Osteocyte (in vitro differentiated cells): ENCODE measurements around the gene NPSR1. TPM values are rescaled to one million over a fixed set of nuclear protein-coding genes. Genes with fewer than 3 reads are reported as not detected.

ENCODE experiments used
- DNase-seq: peaks from one replicate; pipeline ENCODE4 v3.0.0; 2021; ENCODE audit warnings: mixed read lengths; ENCODE audit not compliant: unreplicated experiment; ENCODE audit errors: extremely low spot score
- H3K27ac Mint-ChIP-seq: one replicate; pipeline ENCODE4 v1.8.0; 2021; ENCODE audit warnings: mild to moderate bottlenecking, mixed read lengths; ENCODE audit not compliant: unreplicated experiment
- H3K27me3 Mint-ChIP-seq: one replicate; pipeline ENCODE4 v1.8.0; 2021; ENCODE audit warnings: mixed read lengths; ENCODE audit not compliant: unreplicated experiment
- H3K36me3 Mint-ChIP-seq: one replicate; pipeline ENCODE4 v1.8.0; 2021; ENCODE audit warnings: mixed read lengths; ENCODE audit not compliant: unreplicated experiment
- H3K4me1 Mint-ChIP-seq: one replicate; pipeline ENCODE4 v1.8.0; 2021; ENCODE audit warnings: mixed read lengths; ENCODE audit not compliant: unreplicated experiment
- H3K4me3 Mint-ChIP-seq: one replicate; pipeline ENCODE4 v1.8.0; 2021; ENCODE audit warnings: mild to moderate bottlenecking, moderate library complexity, mixed read lengths; ENCODE audit not compliant: unreplicated experiment
- H3K9me3 Mint-ChIP-seq: one replicate; pipeline ENCODE4 v1.8.0; 2021; ENCODE audit warnings: mixed read lengths; ENCODE audit not compliant: unreplicated experiment
- total RNA-seq: library from RNA; stranded (reverse); gene quantifications from 2 replicates; pipeline ENCODE4 v1.2.1, GENCODE V29; 2021
- TF ChIP-seq, protein P1 (sequence below): fragments of 200-600 bp; sonication (generic); IDR thresholded peaks from 2 replicates; pipeline ENCODE4 v1.5.0; 2021; ENCODE audit warnings: antibody characterized with exemption, mild to moderate bottlenecking, moderate library complexity

The NPSR1 gene
- total RNA-seq, 1 donor from 2014 or later = not detected

DNA sequence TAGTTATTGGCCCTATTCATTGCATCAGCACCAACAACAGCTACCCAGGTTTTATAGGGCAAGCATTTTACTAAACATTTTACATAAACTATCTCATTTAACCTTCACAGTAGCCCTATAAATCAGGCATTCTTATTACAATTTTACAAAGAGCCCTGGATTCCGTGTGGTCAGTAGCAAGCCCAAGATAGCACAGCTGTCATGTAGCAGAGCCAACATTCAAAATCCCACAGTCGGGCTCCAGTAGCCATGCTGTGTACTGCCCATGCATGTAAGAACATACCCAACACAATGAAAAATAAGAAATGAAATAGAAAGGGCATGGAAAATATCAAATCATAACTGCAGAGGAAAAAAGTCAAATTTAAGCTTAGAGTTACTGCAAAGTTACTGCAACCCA, 102.3 kb downstream of the NPSR1 start:
- Mint-ChIP-seq H3K27me3 (peaks cover 29% of the 10 kb centered on the region), H3K4me3 (no peak overlapping the region), H3K27ac (no peak overlapping the region), H3K36me3 (no peaks in the 10 kb centered on the region), H3K9me3 (no peaks in the 10 kb centered on the region), H3K4me1 (no peaks in the 10 kb centered on the region)
- DNase-seq = no peak
- TF ChIP-seq, protein P1, sequence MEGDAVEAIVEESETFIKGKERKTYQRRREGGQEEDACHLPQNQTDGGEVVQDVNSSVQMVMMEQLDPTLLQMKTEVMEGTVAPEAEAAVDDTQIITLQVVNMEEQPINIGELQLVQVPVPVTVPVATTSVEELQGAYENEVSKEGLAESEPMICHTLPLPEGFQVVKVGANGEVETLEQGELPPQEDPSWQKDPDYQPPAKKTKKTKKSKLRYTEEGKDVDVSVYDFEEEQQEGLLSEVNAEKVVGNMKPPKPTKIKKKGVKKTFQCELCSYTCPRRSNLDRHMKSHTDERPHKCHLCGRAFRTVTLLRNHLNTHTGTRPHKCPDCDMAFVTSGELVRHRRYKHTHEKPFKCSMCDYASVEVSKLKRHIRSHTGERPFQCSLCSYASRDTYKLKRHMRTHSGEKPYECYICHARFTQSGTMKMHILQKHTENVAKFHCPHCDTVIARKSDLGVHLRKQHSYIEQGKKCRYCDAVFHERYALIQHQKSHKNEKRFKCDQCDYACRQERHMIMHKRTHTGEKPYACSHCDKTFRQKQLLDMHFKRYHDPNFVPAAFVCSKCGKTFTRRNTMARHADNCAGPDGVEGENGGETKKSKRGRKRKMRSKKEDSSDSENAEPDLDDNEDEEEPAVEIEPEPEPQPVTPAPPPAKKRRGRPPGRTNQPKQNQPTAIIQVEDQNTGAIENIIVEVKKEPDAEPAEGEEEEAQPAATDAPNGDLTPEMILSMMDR = no peak

DNA sequence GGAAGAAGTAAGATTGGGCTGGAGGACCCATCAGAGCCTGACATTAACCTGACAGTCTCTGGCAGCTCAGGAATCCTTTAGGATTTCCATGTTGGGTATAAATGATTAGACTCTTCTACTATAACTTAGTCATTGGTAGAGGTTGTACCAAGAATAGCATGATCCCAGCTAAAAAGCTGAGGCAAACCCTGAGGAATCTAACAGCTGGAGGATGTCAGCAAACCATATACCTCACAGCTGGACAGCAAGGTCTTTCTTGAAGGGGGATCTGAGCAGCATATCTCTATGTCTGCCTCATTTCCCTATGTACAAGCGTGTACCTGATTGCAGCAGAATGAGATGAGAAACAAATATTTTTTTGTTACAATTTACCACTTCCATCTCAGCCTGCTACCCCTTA, 103.2 kb downstream of the NPSR1 start:
- no peaks in the 10 kb centered on the region for H3K4me1 Mint-ChIP-seq
- no peaks in the 10 kb centered on the region for H3K36me3 Mint-ChIP-seq
- no peak for DNase-seq
- H3K4me3 Mint-ChIP-seq = no peak overlapping the region
- H3K27me3 Mint-ChIP-seq = peaks cover 29% of the 10 kb centered on the region
- no peak overlapping the region for H3K27ac Mint-ChIP-seq
- H3K9me3 Mint-ChIP-seq = no peaks in the 10 kb centered on the region
- TF ChIP-seq, protein P1 = no peak

GRCh38 chr7:34761627-34762026, 103.6 kb downstream of the NPSR1 start:
- Mint-ChIP-seq H3K27ac (no peak overlapping the region), H3K4me1 (no peaks in the 10 kb centered on the region), H3K4me3 (no peak overlapping the region), H3K36me3 (no peaks in the 10 kb centered on the region), H3K9me3 (no peaks in the 10 kb centered on the region), H3K27me3 (peaks cover 29% of the 10 kb centered on the region)
- TF ChIP-seq, protein P1 = no peak
- DNase-seq = no peak

DNA sequence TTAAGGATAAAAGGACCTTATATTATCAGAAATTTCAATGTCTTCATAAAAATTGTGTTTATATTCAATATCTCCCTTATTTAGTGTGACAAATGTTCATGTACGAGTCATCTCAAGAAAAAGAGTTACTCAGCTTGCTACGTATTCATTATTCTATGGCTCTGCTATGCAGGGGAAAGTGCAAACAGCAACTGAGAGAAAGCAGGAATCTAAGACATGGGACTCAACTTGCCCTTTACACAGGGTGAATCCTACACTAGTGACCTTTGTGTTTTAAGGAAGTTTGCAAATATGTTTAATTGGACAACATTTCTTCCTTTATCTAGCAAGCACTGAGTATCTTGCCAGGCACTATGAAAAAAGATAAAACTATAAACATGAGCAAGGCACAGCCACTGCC, 104.7 kb downstream of the NPSR1 start:
- TF ChIP-seq, protein P1 = no peak
- Mint-ChIP-seq H3K4me1 (no peaks in the 10 kb centered on the region), H3K27me3 (peaks cover 32% of the 10 kb centered on the region), H3K27ac (no peak overlapping the region), H3K36me3 (no peaks in the 10 kb centered on the region), H3K4me3 (no peak overlapping the region), H3K9me3 (no peaks in the 10 kb centered on the region)
- DNase-seq = no peak

GRCh38 chr7:34772296-34772938, 114.4 kb downstream of the NPSR1 start:
- Mint-ChIP-seq H3K27me3 (peaks cover 5% of the 10 kb centered on the region), H3K9me3 (peaks cover 6% of the 10 kb centered on the region), H3K27ac (no peak overlapping the region), H3K4me1 (no peaks in the 10 kb centered on the region), H3K36me3 (no peaks in the 10 kb centered on the region), H3K4me3 (no peak overlapping the region)
- TF ChIP-seq, protein P1 = no peak
- DNase-seq = no peak
